Stimulated activated CD4-positive, alpha-beta T cell treated with anti-CD3 and anti-CD28 coated beads, Interleukin-4, amount 100 ng/mL, for 48 hours (primary cell): ENCODE results near the gene HDAC4.

Experiments used
- DNase-seq, 2 donors: peaks; one replicate each; pipeline ENCODE4 v3.0.0-alpha.2; 2020; ENCODE audit warnings: low read depth in 2 of 2

HDAC4 gene

GRCh38 chr2:239122421-239123110 is 278.3 kb downstream of the HDAC4 start:
- no peak for DNase-seq

- no peak for DNase-seq
Measured at GRCh38 chr2:239121600-239122012, 279.2 kb downstream of the HDAC4 start.

GRCh38 chr2:239120664-239121063 is 280.2 kb downstream of the HDAC4 start:
- DNase-seq, result no peak

- no peak for DNase-seq
Measured at GRCh38 chr2:239119346-239120126, 281.3 kb downstream of the HDAC4 start.

GRCh38 chr2:239118675-239119211 is 282.1 kb downstream of the HDAC4 start:
- peak in 1 of 2 donors; percentile 1 for DNase-seq

- DNase-seq, result no peak
Measured at GRCh38 chr2:239118264-239118663, 282.6 kb downstream of the HDAC4 start.

GRCh38 chr2:239117831-239118230 is 283.0 kb downstream of the HDAC4 start:
- DNase-seq, result no peak

GRCh38 chr2:239116456-239117246 is 284.2 kb downstream of the HDAC4 start:
- DNase-seq, result no peak

GRCh38 chr2:239115616-239116015 is 285.2 kb downstream of the HDAC4 start:
- DNase-seq, result no peak

GRCh38 chr2:239114616-239115265 is 286.1 kb downstream of the HDAC4 start:
- no peak for DNase-seq

GRCh38 chr2:239114119-239114581 is 286.7 kb downstream of the HDAC4 start:
- no peak for DNase-seq

GRCh38 chr2:239113615-239114014 is 287.2 kb downstream of the HDAC4 start:
- DNase-seq, result no peak

GRCh38 chr2:239113171-239113570 is 287.6 kb downstream of the HDAC4 start:
- no peak for DNase-seq

GRCh38 chr2:239112127-239112774 is 288.6 kb downstream of the HDAC4 start:
- DNase-seq, result no peak

- no peak for DNase-seq
Measured at GRCh38 chr2:239111401-239112100, 289.3 kb downstream of the HDAC4 start.

GRCh38 chr2:239110595-239111048 is 290.2 kb downstream of the HDAC4 start:
- no peak for DNase-seq

- no peak for DNase-seq
Measured at GRCh38 chr2:239109928-239110545, 290.8 kb downstream of the HDAC4 start.

- no peak for DNase-seq
Measured at GRCh38 chr2:239109041-239109927, 291.5 kb downstream of the HDAC4 start.

GRCh38 chr2:239108459-239108858 is 292.4 kb downstream of the HDAC4 start:
- no peak for DNase-seq
